Activated T-helper 9 cell treated with anti-CD3 and anti-CD28 coated beads, Interleukin-2, amount 50 U/mL, for 16 hours (primary cell): Measurements from ENCODE around the gene SDK1.

Experiments used
- DNase-seq: peaks from one replicate; pipeline ENCODE4 v3.0.0-alpha.2; 2020; ENCODE audit warnings: low read depth

SDK1 gene

GRCh38 chr7:4017081-4017480 is 716.0 kb downstream of the SDK1 start:
- DNase-seq: no peak

- DNase-seq: no peak
Observed at GRCh38 chr7:4017785-4018184, 716.7 kb downstream of the SDK1 start.

- no peak for DNase-seq
Observed at GRCh38 chr7:4018601-4019316, 717.7 kb downstream of the SDK1 start.

DNA sequence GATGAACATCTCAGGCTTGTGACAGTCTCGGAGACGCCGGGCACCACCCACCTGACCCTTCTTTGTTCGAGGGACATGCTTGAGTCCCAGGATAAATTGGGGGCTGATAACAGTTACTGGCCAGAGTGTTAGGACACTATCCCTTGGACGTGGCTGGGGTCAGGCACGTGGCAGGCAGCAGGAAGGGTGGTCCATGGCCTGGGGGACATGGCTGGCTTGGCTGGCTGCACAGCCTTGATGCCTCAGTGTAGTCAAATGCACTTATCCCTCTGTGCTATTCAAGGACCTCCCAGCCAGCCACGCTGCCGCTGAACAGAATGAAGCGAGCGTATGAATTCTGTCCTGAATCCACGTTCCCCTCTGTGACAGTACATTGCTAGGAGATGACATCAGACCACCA is 719.0 kb downstream of the SDK1 start:
- no peak for DNase-seq

GRCh38 chr7:4021413-4021812 is 720.4 kb downstream of the SDK1 start:
- no peak for DNase-seq

DNA sequence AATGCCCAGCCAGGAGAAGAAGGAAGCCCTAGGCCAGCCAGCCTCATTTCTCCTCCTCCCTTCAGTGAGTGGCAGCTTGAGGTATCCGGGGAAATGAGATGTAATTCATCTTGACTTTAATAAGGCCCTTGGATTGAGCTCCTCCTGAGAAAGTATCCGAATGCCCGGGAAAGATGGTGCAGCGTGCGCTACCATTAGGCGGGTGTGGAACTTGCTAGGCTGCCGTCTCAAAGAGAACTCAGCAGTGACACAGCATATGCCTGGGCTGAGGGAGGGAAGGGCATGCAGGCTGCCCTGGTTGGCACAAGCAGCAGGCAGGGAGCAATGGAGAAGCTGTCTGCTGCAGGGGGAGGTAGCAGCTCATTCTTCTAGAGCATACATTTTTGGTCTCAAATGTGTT is 721.2 kb downstream of the SDK1 start:
- no peak for DNase-seq

DNA sequence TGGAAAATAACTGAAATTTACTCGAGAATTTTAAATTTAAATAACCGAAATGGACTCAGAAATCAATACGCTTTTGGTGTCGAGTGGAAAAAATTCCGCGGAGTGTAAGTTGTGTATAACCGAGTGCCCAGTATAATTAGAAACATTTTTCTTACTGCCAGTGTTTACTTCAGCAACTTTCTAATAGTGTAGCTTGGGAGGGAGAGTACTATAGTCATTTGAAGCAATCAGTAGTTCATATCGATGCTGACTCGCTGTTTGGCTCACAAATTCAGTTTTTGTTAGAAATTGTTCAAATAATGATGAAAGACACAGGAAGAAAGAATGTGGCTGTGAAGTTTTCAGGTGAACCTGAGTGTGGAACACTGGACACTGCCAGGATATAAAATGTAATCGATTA is 722.5 kb downstream of the SDK1 start:
- DNase-seq: no peak

DNA sequence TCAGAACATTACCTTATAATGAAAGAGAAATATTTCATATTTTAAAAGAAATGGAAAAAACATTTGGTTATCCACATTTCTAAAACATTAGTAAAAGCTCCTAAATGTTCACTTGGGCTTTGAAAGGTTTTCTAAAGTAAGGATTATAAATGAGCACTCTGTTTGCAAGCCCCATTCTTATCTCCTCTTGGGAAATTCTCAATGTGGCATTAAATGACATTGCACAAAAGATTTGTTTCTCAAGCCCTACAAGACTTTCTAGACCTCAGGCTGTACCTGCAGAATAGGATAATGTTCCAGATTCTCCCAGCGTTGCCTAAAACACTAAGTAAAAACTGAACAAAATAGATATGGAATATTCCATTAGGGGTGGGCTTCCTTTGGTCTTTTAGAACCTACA is 723.1 kb downstream of the SDK1 start:
- no peak for DNase-seq

- DNase-seq: no peak
Observed at GRCh38 chr7:4024806-4025205, 723.8 kb downstream of the SDK1 start.

GRCh38 chr7:4025210-4025609 is 724.2 kb downstream of the SDK1 start:
- DNase-seq: no peak

- no peak for DNase-seq
Observed at GRCh38 chr7:4025694-4026615, 724.9 kb downstream of the SDK1 start.

- no peak for DNase-seq
Observed at GRCh38 chr7:4026941-4027486, 726.0 kb downstream of the SDK1 start.

DNA sequence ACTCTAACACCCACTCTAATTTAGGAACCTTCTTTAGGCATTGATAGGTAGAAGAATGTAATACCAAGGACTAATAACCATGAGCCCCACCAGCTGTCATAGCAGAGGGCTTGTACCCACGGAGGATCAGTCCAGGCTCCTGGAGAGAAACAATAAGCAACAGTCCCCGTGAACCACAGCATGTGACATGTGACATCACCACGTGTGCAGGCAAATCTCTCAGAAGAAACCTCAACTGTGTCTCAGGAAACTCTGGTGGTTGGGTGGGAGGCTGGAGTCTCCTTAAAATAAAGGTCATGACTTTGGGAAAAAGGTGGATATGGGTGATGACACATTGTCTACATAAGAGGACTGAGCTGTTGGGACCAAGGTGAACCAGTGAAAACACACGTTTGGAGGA is 727.2 kb downstream of the SDK1 start:
- DNase-seq: no peak

- no peak for DNase-seq
Observed at GRCh38 chr7:4029941-4030340, 728.9 kb downstream of the SDK1 start.

GRCh38 chr7:4030346-4030950 is 729.4 kb downstream of the SDK1 start:
- DNase-seq: no peak

DNA sequence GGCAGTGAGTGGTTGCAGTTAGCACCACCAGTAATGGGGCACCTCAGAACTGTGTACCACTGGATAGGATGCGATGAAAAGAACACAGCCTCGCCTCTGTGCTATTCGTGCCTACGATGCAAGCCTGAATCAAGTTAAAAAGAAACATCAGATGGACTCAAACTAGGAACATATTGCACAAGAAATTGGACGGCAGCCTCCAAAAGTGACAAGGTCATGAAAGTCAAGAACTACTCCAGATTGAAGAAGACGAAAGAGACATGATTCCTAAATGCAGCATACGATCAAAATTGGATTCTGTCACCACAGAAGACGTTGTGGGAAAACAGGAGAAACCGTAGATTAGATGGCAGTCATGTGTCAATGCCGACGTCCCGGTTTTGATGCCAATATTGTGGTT is 732.9 kb downstream of the SDK1 start:
- DNase-seq: no peak

DNA sequence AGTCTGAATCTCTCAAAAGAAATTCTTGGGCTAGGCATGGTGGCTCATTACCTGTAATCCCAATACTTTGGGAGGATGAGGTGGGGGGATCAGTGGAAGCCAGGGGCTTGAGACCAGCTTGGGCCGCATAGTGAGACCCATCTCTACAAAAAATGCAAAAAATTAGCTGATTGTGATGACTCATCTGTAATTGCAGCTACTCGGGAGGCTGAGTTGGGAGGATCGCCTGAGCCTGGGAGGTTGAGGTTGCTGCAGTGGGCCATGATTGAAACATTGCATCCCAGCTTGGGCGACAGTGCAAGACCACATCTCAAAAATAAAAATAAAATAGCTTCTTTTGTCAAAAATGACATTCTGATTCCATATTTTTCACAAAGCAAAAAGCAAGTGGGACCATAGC is 736.3 kb downstream of the SDK1 start:
- DNase-seq: no peak

DNA sequence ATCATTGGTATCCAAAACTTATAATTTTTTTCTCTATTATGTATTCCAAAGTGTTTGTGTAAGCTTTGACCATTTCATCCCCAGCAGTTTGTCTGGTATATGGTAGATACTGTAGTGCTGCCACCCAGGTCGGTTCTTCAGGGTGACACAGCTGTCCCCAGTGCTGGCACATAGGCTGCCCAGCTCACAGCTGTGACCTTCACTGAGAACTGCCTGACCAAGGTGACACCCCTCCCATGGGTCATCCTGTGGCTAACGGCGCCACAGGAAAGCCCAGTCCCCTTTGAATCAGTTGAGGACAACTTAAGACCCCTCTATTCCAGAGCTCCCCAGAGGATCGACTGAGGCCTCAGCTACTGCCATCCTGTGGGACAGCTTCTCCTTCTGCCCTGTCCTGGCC is 736.8 kb downstream of the SDK1 start:
- no peak for DNase-seq

- no peak for DNase-seq
Observed at GRCh38 chr7:4040109-4040928, 739.3 kb downstream of the SDK1 start.

DNA sequence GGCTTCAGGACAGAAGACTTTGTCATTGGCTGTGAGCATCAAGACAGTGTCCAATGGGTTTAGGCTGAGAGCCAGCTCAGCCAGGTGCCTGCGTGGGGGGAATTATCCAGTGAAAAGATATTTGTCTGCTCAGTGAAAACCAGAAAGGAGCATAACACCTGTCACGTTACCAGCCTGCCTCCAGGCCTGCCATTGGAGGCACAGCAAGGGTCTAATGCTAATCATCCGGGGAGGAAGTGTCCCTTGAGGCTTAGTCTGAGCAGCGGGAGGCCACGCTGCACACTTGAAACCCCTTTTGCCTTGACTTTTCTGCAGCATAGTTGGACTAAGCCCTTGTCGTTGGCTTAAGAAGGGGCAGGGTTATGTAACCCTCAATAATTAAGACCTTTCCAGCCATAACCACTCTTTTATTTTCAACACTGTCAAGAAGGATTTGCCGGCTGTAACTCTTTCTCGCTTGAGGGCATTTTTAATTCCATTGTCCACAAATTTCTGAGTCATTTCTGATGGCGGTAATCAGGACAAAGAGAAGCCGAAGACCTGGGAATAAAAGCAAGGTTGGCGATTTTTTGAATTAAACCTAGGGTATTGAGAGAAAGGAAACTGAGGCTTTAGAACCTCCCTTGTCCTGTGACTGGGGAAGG is 741.5 kb downstream of the SDK1 start:
- DNase-seq: no peak

DNA sequence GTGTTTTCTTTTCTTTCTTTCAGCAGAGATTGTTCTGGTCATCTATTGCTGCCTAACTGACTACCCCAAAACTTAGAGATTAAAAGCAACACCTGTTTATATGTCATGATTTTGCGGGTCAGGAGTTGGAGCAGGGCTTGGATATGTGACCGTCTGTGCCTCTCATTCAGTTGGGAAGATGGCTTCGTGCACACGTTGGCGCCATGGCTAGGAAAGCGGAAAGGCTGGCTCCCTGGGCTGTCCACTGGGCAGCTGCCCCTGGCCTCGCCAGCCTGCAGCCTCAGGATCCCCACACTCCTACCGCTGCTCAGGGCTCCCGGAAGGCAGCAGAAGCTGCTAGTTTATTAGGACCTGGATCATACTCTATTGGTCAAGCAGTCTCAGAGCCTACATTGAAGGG is 742.9 kb downstream of the SDK1 start:
- DNase-seq: no peak
